GM23338 (cell line): ENCODE measurements around the gene CYBA. TPM values are rescaled to one million over a fixed set of nuclear protein-coding genes. Genes with fewer than 3 reads are reported as not detected.

Experiments used
- ATAC-seq: fragments of 200-7000 bp; cut with Tn5 transposase; 3 replicates; pipeline ENCODE4 v1.9.1; 2020
- DNase-seq: peaks from one replicate; pipeline ENCODE4 v3.0.0-alpha.2; 2015; ENCODE audit warnings: low spot score
- H2AFZ ChIP-seq: fragments of 200-600 bp; sonication (generic); 2 replicates; pipeline ENCODE4 v1.8.0; 2016; ENCODE audit warnings: antibody characterized with exemption, mild to moderate bottlenecking, moderate library complexity
- H3F3A ChIP-seq: fragments of 200-600 bp; sonication (generic); replicated peaks from 2 replicates; pipeline ENCODE4 v1.8.0; 2017; ENCODE audit warnings: antibody characterized with exemption, mixed run types, low read depth
- H3K27ac ChIP-seq: fragments of 200-600 bp; sonication (generic); 2 replicates; pipeline ENCODE4 v1.6.1; 2016; ENCODE audit warnings: low read depth
- H3K27me3 ChIP-seq: fragments of 200-600 bp; sonication (generic); 2 replicates; pipeline ENCODE4 v1.8.0; 2016; ENCODE audit warnings: mild to moderate bottlenecking, mixed run types, moderate library complexity; ENCODE audit not compliant: insufficient read depth
- H3K36me3 ChIP-seq: fragments of 200-600 bp; sonication (generic); 2 replicates; pipeline ENCODE4 v1.8.0; 2016; ENCODE audit warnings: mild to moderate bottlenecking; ENCODE audit not compliant: insufficient read depth
- H3K4me1 ChIP-seq: fragments of 200-600 bp; sonication (generic); 2 replicates; pipeline ENCODE4 v1.8.0; 2016; ENCODE audit warnings: mild to moderate bottlenecking, moderate library complexity; ENCODE audit not compliant: insufficient read depth
- H3K4me2 ChIP-seq: fragments of 200-600 bp; sonication (generic); 2 replicates; pipeline ENCODE4 v1.7.1; 2017; ENCODE audit warnings: mixed run types
- H3K4me3 ChIP-seq: fragments of 200-600 bp; sonication (generic); 2 replicates; pipeline ENCODE4 v1.6.1; 2016; ENCODE audit warnings: mixed run types
- H3K79me2 ChIP-seq: fragments of 200-600 bp; sonication (generic); replicated peaks from 2 replicates; pipeline ENCODE4 v1.8.0; 2017; ENCODE audit warnings: mild to moderate bottlenecking; ENCODE audit not compliant: insufficient read depth
- H3K9me2 ChIP-seq: fragments of 200-600 bp; sonication (generic); 2 replicates; pipeline ENCODE4 v1.8.0; 2017; ENCODE audit not compliant: insufficient read depth
- H4K20me1 ChIP-seq: fragments of 200-600 bp; sonication (generic); replicated peaks from 2 replicates; pipeline ENCODE4 v1.8.0; 2017; ENCODE audit warnings: mild to moderate bottlenecking; ENCODE audit not compliant: insufficient read depth
- H3K27ac Mint-ChIP-seq: 2 replicates; pipeline ENCODE4 v1.8.0; 2020; ENCODE audit warnings: inconsistent platforms, mild to moderate bottlenecking, moderate library complexity, mixed read lengths
- H3K27me3 Mint-ChIP-seq: 3 replicates; pipeline ENCODE4 v1.8.0; 2022; ENCODE audit warnings: low read depth, mild to moderate bottlenecking, moderate library complexity, mixed read lengths, inconsistent platforms; ENCODE audit not compliant: insufficient read depth, poor library complexity
- H3K36me3 Mint-ChIP-seq: 3 replicates; pipeline ENCODE4 v1.8.0; 2021; ENCODE audit warnings: low read depth, mild to moderate bottlenecking, inconsistent platforms, moderate library complexity, mixed read lengths
- H3K4me1 Mint-ChIP-seq: 3 replicates; pipeline ENCODE4 v1.8.0; 2020; ENCODE audit warnings: mild to moderate bottlenecking, inconsistent platforms, mixed read lengths
- H3K4me3 Mint-ChIP-seq: 3 replicates; pipeline ENCODE4 v1.8.0; 2021; ENCODE audit warnings: moderate library complexity, mild to moderate bottlenecking, inconsistent platforms, mixed read lengths
- H3K9me3 Mint-ChIP-seq: 3 replicates; pipeline ENCODE4 v1.8.0; 2020; ENCODE audit warnings: moderate library complexity, mild to moderate bottlenecking, inconsistent platforms, mixed read lengths
- CREB1 ChIP-seq: fragments of 250-450 bp; sonication (Bioruptor Pico); IDR thresholded peaks from 2 replicates; pipeline ENCODE4 v1.5.0; 2020; ENCODE audit warnings: low read depth, mild to moderate bottlenecking, moderate library complexity
- STAT1 ChIP-seq: IDR thresholded peaks from one replicate; pipeline ENCODE4 v1.6.1; 2016; ENCODE audit warnings: antibody characterized with exemption; ENCODE audit not compliant: unreplicated experiment
- ZNF114 ChIP-seq: fragments of 250-450 bp; sonication (Bioruptor Pico); IDR thresholded peaks from 2 replicates; pipeline ENCODE4 v1.5.0; 2020; ENCODE audit warnings: mild to moderate bottlenecking, moderate library complexity
- ZNF331 ChIP-seq: fragments of 250-450 bp; sonication (Bioruptor Pico); IDR thresholded peaks from 2 replicates; pipeline ENCODE4 v1.5.0; 2020; ENCODE audit warnings: low read depth, mild to moderate bottlenecking, moderate library complexity
- polyA plus RNA-seq: library from polyadenylated mRNA; unstranded; fragments of >200 nt; fragmentation: Nextera tagmentation; extraction: Ambion mirVana; gene quantifications from 2 replicates; pipeline ENCODE4 v1.2.1, GENCODE V29; 2016
- total RNA-seq: library from RNA; depleted of rRNA; stranded (reverse); fragments of >200 nt; shearing (Covaris generic); gene quantifications from 2 replicates; pipeline ENCODE4 v1.2.3, GENCODE V29; 2014
- TF ChIP-seq, protein P1 (sequence below): fragments of 250-450 bp; sonication (Bioruptor Pico); IDR thresholded peaks from 2 replicates; pipeline ENCODE4 v1.5.0; 2020; ENCODE audit warnings: mild to moderate bottlenecking, moderate library complexity
- TF ChIP-seq, protein P2 (sequence below): IDR thresholded peaks from 2 replicates; pipeline ENCODE4 v1.6.1; 2016; ENCODE audit warnings: antibody characterized with exemption
- TF ChIP-seq, protein P3 (sequence below), 2 experiments: fragments of 200-600 bp in 1 of 2; sonication (generic) in 1 of 2; conservative IDR thresholded peaks; 2 replicates each; pipeline versions ENCODE4 v1.5.1 to v1.6.1; 2016 to 2017; ENCODE audit warnings: antibody characterized with exemption in 2 of 2, low read depth in 2 of 2, mild to moderate bottlenecking in 2 of 2, moderate library complexity in 1 of 2

CYBA gene
- total and polyA plus RNA-seq, 2 experiments from 2014 or later = 275 to 281 TPM

DNA sequence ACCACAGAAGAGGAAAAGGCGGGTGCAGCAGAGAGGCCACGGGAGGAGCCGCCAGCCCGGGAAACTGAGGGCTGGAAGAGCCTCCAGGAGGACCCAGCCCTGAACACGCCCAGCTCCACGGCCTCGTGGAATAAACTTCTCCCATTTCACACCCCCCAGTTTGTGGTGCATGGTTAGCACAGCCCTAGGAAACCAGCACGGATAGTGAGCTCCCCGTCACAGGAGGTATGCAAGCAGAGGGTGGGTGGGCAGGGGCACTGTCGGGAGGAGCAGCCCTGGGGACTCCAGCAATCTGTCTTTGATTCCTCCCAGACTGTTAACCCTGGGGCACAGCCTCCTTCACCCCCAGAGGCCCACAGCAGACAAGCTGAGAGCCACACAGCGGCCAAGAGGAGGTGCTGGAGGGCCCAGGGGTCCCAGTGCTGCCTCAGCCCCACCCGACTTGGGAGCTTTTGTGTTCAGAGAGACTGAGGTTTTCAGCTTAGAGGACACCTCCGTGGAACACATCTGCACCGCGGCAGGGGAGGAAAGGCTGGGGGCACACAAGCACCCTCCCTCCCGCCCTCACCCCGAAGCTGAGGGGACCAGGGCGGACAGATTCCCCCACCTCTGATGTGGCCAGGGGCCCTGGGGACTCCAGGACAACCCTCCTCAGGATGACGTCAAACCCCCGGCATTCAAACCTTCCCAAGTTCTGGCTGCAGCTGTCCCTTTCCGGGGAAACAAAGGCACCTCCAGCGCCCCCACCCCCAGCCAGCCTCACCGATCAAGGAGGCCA is 14.2 kb downstream of the CYBA start:
- ATAC-seq = no peak
- 0 out of 2 replicates have a peak, but pooled peaks cover 19% of the 10 kb centered on the region for H3F3A ChIP-seq
- peaks cover 31% of the 10 kb centered on the region for H3K27me3 Mint-ChIP-seq
- peak overlapping the region; percentile 50; the same call in 2 of the 3 replicates for H3K4me3 Mint-ChIP-seq
- no peaks in the 10 kb centered on the region for H4K20me1 ChIP-seq
- no peaks in the 10 kb centered on the region for H3K79me2 ChIP-seq
- H3K27ac ChIP-seq = no peak overlapping the region
- H2AFZ ChIP-seq = no peak overlapping the region
- no peak for DNase-seq
- peaks cover 6% of the 10 kb centered on the region; the same call in 2 of the 3 replicates for H3K9me3 Mint-ChIP-seq
- H3K27me3 ChIP-seq = no peaks in the 10 kb centered on the region; the same call in 1 of the 2 replicates
- H3K9me2 ChIP-seq = no peaks in the 10 kb centered on the region
- no peaks in the 10 kb centered on the region for H3K36me3 ChIP-seq
- H3K27ac Mint-ChIP-seq = no peak overlapping the region; the same call in 1 of the 2 replicates
- peaks cover 22% of the 10 kb centered on the region for H3K4me1 ChIP-seq
- H3K4me2 ChIP-seq = no peak overlapping the region
- no peak overlapping the region for H3K4me3 ChIP-seq
- H3K4me1 Mint-ChIP-seq = peaks cover 40% of the 10 kb centered on the region
- H3K36me3 Mint-ChIP-seq = peaks cover 5% of the 10 kb centered on the region; the same call in 2 of the 3 replicates
- TF ChIP-seq ZNF114 (CRISPR knock-in tag) (no peak), ZNF331 (CRISPR knock-in tag) (no peak), STAT1 (no peak), CREB1 (CRISPR knock-in tag) (no peak)
- TF ChIP-seq, protein P1, sequence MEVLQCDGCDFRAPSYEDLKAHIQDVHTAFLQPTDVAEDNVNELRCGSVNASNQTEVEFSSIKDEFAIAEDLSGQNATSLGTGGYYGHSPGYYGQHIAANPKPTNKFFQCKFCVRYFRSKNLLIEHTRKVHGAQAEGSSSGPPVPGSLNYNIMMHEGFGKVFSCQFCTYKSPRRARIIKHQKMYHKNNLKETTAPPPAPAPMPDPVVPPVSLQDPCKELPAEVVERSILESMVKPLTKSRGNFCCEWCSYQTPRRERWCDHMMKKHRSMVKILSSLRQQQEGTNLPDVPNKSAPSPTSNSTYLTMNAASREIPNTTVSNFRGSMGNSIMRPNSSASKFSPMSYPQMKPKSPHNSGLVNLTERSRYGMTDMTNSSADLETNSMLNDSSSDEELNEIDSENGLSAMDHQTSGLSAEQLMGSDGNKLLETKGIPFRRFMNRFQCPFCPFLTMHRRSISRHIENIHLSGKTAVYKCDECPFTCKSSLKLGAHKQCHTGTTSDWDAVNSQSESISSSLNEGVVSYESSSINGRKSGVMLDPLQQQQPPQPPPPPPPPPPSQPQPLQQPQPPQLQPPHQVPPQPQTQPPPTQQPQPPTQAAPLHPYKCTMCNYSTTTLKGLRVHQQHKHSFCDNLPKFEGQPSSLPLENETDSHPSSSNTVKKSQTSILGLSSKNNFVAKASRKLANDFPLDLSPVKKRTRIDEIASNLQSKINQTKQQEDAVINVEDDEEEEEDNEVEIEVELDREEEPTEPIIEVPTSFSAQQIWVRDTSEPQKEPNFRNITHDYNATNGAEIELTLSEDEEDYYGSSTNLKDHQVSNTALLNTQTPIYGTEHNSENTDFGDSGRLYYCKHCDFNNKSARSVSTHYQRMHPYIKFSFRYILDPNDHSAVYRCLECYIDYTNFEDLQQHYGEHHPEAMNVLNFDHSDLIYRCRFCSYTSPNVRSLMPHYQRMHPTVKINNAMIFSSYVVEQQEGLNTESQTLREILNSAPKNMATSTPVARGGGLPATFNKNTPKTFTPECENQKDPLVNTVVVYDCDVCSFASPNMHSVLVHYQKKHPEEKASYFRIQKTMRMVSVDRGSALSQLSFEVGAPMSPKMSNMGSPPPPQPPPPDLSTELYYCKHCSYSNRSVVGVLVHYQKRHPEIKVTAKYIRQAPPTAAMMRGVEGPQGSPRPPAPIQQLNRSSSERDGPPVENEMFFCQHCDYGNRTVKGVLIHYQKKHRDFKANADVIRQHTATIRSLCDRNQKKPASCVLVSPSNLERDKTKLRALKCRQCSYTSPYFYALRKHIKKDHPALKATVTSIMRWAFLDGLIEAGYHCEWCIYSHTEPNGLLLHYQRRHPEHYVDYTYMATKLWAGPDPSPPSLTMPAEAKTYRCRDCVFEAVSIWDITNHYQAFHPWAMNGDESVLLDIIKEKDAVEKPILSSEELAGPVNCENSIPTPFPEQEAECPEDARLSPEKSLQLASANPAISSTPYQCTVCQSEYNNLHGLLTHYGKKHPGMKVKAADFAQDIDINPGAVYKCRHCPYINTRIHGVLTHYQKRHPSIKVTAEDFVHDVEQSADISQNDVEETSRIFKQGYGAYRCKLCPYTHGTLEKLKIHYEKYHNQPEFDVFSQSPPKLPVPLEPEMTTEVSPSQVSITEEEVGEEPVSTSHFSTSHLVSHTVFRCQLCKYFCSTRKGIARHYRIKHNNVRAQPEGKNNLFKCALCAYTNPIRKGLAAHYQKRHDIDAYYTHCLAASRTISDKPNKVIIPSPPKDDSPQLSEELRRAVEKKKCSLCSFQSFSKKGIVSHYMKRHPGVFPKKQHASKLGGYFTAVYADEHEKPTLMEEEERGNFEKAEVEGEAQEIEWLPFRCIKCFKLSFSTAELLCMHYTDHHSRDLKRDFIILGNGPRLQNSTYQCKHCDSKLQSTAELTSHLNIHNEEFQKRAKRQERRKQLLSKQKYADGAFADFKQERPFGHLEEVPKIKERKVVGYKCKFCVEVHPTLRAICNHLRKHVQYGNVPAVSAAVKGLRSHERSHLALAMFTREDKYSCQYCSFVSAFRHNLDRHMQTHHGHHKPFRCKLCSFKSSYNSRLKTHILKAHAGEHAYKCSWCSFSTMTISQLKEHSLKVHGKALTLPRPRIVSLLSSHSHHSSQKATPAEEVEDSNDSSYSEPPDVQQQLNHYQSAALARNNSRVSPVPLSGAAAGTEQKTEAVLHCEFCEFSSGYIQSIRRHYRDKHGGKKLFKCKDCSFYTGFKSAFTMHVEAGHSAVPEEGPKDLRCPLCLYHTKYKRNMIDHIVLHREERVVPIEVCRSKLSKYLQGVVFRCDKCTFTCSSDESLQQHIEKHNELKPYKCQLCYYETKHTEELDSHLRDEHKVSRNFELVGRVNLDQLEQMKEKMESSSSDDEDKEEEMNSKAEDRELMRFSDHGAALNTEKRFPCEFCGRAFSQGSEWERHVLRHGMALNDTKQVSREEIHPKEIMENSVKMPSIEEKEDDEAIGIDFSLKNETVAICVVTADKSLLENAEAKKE (CRISPR knock-in tag) = no peak
- TF ChIP-seq, protein P2, sequence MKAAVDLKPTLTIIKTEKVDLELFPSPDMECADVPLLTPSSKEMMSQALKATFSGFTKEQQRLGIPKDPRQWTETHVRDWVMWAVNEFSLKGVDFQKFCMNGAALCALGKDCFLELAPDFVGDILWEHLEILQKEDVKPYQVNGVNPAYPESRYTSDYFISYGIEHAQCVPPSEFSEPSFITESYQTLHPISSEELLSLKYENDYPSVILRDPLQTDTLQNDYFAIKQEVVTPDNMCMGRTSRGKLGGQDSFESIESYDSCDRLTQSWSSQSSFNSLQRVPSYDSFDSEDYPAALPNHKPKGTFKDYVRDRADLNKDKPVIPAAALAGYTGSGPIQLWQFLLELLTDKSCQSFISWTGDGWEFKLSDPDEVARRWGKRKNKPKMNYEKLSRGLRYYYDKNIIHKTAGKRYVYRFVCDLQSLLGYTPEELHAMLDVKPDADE = no peak
- TF ChIP-seq, protein P3, sequence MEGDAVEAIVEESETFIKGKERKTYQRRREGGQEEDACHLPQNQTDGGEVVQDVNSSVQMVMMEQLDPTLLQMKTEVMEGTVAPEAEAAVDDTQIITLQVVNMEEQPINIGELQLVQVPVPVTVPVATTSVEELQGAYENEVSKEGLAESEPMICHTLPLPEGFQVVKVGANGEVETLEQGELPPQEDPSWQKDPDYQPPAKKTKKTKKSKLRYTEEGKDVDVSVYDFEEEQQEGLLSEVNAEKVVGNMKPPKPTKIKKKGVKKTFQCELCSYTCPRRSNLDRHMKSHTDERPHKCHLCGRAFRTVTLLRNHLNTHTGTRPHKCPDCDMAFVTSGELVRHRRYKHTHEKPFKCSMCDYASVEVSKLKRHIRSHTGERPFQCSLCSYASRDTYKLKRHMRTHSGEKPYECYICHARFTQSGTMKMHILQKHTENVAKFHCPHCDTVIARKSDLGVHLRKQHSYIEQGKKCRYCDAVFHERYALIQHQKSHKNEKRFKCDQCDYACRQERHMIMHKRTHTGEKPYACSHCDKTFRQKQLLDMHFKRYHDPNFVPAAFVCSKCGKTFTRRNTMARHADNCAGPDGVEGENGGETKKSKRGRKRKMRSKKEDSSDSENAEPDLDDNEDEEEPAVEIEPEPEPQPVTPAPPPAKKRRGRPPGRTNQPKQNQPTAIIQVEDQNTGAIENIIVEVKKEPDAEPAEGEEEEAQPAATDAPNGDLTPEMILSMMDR (conservative IDR thresholded peaks at IDR 0.05; ENCODE audit: low read depth in 2 of 2) = 0 out of 4 replicates have a peak, but pooled peaks of 1 of the 2 experiments have one; percentile 29
